GM19043 (cell line): ENCODE measurements around the gene TFF1.
"Not testable (repeated sequence)": the region's sequence is repeated elsewhere in the genome, so short reads cannot be mapped to it uniquely, and the experiment has no call there.

Source experiments
- ATAC-seq: cut with Tn5 transposase; IDR thresholded peaks from one replicate; pipeline ENCODE4 v1.9.1; 2021; ENCODE audit warnings: low read depth; ENCODE audit not compliant: unreplicated experiment

TFF1 gene

DNA sequence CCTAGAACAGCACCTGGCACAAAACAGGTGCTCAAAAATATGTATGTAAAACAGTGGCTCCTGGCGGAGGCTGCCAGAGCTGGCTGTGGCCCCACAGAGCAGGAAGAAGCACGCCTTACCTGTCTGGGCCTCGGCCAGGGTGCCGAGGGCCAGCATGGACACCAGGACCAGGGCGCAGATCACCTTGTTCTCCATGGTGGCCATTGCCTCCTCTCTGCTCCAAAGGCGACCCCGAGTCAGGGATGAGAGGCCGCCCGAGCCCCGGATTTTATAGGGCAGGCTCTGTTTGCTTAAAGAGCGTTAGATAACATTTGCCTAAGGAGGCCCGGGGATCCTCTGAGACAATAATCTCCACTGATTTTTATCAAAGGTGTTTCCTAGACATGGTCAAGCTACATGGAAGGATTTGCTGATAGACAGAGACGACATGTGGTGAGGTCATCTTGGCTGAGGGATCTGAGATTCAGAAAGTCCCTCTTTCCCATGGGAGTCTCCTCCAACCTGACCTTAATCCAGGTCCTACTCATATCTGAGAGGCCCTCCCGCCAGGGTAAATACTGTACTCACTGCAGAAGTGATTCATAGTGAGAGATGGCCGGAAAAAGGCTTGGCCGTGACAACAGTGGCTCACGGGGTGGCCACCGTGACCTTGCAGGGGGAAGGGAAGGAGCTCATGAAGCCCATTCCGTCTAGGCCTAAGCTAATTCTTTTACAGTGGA, at the start of gene TFF1:
TFF1 (minus strand) TSS at position 244 of the 719 bp plus-strand sequence; CDS start at position 204, 40 bp downstream.
- ATAC-seq, result no peak

DNA sequence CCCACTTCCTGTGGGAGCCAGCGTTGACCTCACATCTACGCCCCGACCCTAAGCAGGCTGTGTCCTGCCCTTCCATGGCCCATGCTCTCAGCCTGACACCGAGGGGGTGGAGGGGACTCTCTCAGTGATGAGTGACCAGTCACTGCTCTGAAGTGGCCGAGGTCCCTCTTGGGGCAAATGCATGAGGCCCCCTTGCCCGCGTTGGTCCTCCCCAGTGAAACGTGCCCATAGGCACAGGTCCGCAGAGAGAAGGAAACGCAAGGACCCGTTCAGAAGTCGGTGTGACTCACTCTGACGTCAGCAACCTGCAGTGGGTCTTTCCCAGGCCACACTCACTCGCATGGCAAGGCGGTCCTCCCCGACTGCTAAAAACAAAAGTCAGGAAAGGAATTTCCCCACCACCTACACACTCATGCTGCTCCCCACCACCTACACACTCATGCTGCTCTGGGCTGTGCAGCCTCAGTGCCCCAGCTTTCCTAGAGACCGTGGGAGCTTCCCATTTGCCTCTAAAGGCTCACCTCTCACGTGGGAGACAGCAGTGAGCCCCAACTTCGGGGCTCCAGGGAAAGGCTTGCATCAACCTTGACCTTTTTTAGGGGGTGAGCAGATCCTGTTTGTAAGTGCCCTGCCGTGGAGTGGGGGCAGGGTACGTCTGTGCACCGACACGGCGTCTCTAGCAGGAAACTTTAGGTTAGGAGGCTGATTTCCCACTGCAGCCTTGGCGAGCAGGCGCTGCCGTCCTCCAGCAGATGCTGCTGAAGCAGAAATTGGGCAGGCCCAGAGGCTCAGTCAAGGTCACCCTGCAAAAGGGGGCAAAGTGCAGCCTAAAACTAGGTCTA, 48.8 kb upstream of the TFF1 start:
- ATAC-seq, result no peak

DNA sequence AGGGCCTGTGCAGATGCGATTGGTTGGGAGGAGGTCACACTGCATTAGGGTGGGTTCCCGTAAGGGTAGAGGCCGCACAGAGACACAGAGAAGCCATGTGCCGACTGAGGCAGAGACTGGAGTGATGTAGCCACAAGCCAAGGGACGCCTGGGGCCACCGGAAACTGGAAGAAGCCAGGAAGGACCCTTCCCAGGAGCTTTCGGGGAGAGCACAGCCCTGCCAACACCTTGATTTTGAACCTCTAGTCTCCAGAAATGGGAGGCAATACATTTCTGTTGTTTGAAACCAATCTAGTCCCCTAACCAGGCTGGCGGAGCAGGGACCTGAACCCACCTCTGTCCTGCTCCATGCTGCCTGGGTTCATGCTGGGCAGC, 48.2 kb upstream of the TFF1 start:
- no peak for ATAC-seq

DNA sequence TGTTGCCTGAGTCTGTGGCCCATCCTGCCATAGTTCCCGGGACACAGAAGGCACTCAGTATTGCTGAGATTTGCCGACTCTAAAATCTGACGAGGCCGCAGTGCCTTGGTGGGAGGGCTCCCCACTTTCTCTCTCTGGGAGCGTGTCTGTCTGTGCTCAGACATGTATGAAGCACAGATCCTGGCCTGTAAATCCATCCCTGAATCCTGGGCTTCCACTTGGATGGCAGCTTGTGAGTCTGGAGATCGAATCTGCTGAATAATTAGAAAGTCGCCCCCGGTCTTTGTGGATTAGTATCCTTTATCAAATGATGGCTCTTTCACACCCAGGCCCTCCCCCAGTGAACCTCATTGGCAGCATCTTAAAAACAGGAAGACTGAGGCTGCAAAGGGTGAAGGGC, 47.7 kb upstream of the TFF1 start:
- ATAC-seq, result no peak

DNA sequence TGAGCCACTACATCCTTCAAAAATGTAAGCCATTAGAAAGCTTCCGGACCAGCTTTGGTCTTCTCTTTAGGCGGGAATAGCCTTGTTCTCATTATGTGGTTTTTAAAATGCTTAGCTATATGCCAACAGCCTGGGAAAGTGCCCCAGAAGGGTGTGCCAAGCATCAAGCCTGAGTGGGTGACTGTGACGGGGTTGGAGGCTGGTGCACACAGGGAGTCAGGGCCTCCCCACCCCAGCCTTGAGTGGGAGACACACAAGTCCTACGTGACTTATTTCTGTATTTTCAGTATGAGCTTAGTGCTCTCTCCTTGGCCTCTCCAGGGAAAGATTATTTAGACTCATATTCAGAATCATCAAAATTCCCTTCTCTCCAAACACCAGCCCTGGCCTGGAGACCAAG, 47.2 kb upstream of the TFF1 start:
- no peak for ATAC-seq

DNA sequence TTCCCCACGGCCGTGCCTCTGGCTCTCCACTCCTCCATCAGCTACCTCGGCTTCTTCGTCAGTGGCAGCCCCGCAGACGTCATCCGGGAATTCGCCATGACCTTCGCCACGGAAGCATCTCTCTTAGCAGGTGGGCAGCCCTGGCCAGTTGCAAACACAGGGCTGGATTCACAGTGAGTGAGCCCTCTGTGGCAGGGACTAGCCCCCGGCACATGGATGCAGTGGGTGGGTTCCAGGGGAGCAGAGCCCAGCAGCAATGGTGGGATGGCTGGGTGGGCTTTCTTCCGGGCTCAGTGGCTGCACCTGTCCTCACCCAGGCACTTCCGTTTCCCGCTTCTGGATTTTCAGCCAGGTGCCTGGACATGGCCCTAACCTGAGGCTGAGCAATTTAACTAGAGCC, 46.8 kb upstream of the TFF1 start:
- no peak for ATAC-seq

DNA sequence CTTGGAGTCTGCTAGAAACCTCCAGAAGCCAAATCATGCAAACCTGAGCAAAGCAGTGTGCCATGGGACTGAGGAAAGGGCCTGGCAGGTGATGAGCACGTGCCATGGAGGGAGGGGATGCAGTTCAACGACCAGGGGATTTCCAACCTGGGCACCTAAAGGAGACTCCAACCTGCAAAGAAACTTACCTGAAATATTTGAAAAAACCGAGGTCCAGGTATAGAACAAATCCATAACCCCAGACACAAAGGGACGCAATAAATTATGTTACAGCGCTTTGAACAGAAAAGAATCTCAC, 46.2 kb upstream of the TFF1 start:
- ATAC-seq, result no peak

DNA sequence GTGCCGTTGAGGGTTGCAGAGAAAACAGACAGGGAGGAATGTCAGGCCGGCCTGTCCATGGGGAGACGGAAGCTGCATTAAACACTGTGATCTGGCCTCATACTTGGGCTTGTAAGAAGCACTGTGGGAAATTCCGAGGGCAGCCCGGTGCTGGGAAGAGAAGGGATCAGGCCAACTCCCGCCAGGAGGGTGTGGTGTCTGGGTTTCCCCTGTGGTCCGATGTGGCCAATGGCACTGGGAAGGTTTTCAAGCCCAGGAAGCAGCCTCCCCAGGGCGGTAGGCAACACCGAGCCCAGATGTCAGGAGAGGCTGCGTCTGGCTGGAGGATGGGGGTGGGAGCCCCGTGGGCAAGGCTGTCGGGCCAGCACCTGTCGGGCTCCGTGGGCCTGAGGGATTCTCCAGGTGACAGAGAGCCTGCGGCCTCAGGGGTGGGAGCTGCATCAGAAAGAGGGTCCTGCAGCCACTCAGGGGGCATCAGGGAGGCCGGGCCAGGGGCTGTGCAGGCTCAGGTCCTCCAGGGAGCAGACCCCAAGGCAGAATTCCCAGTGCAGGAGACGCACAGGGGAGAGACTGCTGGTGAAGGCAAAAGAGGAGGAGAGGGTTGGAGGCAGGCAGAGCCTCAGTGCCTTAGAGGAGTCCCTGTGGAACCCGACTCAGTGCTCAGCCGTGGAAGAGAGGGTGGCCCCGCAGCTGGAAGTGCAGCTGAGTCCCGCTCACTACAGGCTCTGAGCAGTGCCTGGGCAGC, 45.7 kb upstream of the TFF1 start:
- no peak for ATAC-seq

DNA sequence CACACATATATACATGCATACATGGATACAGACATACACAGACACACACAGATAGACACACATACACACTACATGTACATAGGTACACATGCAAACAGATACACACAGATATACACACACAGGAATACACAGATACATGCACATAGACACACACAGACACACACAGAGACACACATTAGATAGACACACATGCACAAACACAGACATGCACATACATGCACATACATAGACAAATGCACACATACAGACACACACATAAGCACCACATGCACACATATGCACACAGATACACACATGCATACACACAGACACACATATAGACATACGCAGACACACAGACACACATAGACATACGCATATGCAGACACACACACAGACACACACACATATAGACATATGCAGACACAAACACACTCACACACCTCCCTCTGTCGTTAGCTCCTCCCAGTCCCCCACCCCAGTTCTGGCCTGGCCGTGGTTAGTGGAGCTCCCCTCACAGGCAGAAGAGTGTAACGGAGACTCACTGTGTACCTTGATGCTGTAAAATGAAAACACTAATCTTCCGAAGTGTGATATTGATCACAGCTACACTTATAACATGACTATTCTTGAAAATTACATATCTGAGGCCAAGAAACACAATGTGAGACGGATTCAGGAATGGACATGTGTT, 45.0 kb upstream of the TFF1 start:
- no peak for ATAC-seq

DNA sequence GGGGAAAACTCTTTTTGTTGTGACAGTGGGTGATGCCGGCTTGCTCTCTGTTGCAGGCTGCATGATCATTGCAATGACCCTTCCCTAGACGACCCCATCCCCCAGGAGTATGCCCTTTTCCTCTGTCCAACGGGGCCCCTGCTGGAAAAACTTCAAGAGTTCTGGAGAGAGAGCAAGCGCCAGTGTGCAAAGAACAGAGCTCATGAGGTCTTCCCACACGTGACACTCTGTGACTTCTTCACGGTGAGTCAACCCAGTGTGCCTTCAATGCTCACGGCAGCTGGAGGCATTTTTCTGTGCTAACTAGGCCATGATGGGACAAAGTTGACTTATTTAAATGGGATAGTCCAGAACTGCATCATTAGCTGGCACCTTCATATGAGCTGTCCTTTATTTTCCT, 43.0 kb upstream of the TFF1 start:
- ATAC-seq, result no peak

DNA sequence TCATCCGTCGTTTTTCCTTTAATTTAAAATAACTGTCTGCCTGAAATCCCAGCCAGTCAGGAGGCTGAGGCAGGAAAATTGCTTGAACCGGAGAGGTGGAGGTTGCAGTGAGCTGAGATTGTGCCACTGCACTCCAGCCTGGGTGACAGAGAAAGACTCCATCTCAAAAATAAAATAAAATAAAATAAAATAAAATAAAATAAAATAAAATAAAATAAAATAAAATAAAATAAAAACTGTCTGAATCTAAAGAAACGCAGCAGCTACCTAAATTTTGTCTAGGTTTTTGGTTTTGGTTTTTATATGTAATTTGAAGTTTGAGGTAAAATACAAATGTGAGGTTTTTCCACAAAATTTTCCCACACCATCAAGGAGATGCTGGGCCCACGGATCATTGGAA, 42.4 kb upstream of the TFF1 start:
- ATAC-seq, result not testable (repeated sequence)

DNA sequence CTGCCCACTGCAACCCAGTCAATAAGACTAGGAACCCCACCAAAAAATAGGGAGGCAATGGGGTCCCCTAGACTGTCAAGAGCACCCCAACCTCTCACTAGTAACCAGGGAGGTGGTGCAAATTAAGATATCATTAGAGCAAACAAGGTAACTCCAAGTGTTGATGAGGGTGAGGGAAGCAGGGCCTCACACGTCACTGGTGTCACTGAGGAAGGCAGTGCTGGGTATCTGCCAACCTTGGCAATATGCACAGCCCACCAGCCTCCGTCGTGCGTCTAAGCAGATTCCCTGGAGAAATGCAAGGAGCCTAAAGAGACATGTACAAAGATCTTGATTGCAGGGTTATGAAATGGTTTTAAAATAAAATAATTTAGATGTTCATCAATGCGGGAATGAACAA, 41.1 kb upstream of the TFF1 start:
- ATAC-seq, result no peak

DNA sequence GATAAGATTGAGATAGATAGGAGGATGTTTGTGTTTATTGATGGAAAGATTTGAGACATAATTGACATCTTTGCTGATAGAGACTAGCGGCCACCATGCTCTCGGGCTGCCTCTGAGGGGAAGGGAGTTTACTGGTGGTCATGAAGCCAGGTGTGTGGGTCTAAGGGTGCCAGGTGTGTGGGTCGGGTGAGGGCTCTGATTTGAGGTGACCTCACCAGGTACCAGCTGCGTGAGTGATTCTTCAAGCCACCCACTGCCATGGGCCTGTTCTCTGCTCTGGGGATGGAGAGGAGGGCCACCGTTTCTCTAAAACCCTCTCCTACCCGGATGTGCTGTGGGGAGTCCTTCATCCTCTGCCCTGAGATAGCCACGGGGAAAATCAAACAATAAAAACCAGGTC, 40.5 kb upstream of the TFF1 start:
- ATAC-seq, result no peak

DNA sequence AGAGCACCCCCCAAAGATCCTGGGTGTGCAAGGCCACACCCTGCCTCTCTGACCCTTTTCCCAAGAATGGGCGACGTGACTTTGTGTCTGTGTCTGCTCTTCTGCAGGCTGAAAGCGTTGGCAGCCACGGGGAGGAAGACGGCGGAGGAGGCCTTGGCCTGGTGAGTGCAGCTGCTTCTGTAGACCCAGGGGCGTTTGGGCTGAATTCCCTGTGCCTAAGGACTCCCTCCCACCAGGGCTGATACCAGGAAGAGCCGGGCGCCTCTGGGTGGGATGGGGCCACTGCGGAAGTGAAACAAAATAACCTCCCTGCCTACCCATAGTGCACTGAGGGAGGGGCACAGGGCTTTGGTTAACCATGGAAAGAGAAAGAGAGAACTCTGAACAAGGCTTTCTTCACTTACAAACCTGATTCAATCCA, 39.9 kb upstream of the TFF1 start:
- no peak for ATAC-seq

DNA sequence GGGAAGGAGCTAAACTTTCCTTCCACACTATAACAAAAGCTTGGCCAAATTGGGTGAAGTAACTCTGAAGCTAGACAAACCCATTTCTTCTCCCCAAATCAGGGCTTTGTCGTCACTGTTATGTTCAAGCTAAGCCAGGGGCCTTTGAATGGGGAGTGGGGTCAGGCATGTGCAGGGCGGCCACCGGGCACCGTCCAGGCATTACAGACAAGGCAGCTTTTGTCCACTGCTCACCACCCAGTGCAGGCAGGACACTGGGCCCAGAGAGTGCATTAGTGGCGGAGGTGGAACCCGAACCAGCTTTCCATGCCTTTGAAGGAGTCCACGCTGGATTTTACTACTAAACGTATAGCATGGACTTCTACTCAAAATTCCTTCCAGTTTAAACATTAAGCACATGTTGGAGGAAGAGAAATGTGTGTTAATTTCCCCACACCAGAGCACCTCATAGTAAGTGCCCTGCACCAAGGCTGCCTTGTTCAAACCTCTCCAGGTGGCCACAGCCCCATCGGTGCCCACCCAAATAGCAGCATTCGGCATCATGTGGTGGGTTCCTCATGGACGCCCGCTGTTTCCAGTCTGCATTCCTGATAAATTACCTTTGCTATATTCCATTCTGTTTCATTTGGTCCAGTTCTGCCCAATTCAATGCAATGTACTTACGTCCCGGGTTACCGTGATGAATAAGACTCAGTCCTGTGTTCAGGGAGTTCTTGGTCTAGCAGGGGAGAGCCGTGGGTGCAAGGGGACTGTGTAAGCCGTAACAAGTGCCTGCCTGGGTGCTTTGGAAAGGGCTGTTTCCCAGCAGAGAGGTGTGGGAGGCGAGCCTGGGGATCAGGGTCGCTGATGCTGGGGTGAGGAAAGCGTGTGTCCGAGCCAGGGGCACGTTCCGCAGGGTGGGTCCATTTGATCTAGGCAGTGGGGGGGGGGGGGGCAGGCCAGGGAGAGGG, 39.0 kb upstream of the TFF1 start:
- no peak for ATAC-seq

DNA sequence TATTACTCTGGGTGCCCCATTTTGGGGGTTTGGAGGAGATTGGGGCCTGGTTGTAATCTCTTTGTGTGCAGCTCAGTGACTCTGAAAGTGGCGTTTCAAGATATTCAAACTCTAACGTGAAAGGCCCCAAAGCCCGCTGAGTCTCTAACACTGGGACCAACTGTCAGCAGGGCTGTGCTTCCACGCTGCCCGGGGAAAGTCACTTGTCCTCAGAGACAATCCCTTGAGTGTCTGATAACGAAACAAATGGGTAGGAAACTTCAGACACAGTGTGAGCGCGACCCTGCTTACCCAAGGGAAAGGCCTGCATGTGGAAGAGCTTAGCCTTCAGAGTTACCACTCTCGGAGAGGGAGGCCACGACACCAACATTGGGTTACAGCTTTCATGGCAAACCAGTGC, 38.2 kb upstream of the TFF1 start:
- ATAC-seq, result no peak

DNA sequence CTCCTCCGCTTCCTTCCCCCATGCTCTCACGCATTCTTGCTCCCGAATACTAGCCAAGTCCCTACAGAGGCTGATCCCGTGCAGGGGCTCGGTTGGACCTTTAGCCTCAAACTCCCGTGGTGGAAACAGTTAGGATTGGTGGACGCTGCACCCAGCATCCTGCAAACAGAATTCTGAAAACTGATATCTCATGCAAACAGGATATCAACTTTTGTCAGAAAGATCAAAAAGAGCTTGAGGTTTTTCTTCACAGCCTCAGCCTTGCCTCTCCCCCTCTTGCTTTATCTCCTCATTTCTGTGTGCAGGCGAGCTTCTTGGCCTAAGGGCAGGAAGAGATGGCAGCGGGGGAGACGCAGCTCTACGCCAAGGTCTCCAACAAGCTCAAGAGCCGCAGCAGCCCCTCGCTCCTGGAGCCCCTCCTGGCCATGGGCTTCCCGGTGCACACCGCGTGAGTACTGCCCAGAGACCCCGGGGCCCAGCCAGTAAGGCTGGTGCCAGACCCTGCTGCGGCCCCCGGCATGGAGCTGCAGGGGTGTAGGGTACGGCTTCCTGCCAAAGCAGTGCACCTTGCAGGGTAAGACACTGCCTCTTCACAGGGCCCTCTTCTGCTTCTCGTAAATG, 37.4 kb upstream of the TFF1 start, which contains the start of gene UBASH3A:
UBASH3A (plus strand) TSS at position 292 of the 621 bp plus-strand sequence; CDS start at position 336, 44 bp downstream.
- ATAC-seq, result no peak

DNA sequence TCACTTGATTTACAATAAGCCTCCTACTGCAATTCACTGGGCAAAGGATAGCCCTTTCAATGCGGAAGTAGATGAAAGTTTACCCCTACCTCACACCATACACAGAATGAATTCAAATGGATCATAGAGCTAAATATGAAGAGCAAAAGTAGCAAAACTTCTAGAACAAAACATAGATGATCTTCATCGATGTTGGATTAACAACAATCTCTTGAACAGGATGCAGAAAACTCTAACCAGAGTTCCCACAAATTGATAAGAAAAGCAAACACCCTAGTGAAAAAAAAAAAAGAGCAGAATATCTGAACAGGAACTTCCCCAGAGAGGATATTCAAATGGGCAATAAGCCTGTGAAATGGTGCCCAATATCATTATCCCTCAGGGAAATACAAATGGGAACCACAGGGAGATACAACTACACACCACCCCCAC, 35.5 kb upstream of the TFF1 start:
- ATAC-seq, result no peak

DNA sequence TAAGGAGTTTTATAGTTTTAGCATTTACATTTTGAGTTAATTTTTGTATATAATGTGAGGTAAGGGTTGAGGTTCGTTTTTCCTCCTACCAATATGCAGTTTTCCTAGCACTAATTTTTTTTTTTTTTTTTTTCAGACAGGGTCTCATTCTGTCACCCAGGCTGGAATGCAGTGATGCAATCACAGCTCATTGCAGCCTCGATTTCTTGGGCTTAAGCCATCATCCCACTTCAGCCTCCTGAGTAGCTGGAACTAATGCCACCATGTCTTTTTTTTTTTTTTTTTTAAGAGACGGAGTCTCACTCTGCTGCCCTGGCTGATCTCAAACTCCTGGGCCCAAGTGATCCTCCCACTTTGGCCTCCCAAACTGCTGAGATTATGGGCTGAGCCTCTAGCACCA, 34.8 kb upstream of the TFF1 start:
- ATAC-seq, result no peak
